ENCODE data around the gene ARAP1. TPM values are rescaled to one million over a fixed set of nuclear protein-coding genes. Genes with fewer than 3 reads are reported as not detected.

ARAP1 gene
- total RNA-seq, 1 experiment from 2014 or later, result 73.6 TPM

DNA sequence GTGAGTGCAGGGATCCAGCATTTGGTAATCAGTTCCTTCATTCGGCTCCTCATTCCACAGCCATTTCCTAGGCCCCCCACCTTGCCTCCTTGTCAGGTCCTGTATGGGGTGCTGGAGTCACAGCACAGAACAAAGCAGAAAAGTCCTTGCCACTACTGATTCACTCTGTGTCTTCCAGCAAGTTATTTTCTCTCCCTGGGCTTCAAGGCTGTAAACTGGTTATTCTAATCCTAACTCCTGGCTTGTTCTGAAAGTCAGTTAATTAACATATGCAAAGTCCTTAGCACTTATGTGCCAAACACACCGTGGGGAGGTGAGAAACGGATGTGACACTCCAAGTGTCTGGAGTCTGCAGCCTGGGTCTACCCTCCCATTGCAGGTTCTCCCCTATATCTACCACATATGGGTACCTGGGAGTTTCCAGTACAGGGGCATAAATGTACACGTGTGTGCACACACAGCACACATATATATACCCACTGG, 47.4 kb downstream of the ARAP1 start:
- Histone ChIP-seq H3K27me3 (ENCODE audit: control insufficient read depth, insufficient read depth, low read length) (no peaks in the 10 kb centered on the region), H3K4me3 (ENCODE audit: low read depth in 2 of 2, low read length in 2 of 2) (no peak overlapping the region), H3K36me3 (ENCODE audit: control insufficient read depth, insufficient read depth, low read length) (no peaks in the 10 kb centered on the region), H3K27ac (ENCODE audit: low read length) (no peak overlapping the region), H3K4me1 (ENCODE audit: control insufficient read depth, insufficient read depth, low read length) (no peaks in the 10 kb centered on the region), H3K9me3 (ENCODE audit: control insufficient read depth, insufficient read depth, low read depth, low read length) (no peaks in the 10 kb centered on the region)
- no peak for ATAC-seq
- no TSS peak for BruUV-seq (replicated peaks)
- ChIA-PET CTCF (interaction anchor here (1.2 kb wide), 1 partner anchor 21 kb away, joined by 4 read pairs; no protein-coding TSS in a partner anchor), POLR2A (interaction anchor here (0.7 kb wide), 1 partner anchor 458 kb away, joined by 4 read pairs; no protein-coding TSS in a partner anchor)
- in situ Hi-C loops (cut with HindIII; ENCODE audit: low pct_unique_long_range_greater_than_20kb, low sequenced_read_pairs), result no loop called here
- DNase-seq (ENCODE audit: low read depth, low spot score), result no peak
- intact Hi-C loops (cut with micrococcal nuclease; ENCODE audit: unreplicated experiment), result no loop called here
- TF ChIP-seq, protein P1, sequence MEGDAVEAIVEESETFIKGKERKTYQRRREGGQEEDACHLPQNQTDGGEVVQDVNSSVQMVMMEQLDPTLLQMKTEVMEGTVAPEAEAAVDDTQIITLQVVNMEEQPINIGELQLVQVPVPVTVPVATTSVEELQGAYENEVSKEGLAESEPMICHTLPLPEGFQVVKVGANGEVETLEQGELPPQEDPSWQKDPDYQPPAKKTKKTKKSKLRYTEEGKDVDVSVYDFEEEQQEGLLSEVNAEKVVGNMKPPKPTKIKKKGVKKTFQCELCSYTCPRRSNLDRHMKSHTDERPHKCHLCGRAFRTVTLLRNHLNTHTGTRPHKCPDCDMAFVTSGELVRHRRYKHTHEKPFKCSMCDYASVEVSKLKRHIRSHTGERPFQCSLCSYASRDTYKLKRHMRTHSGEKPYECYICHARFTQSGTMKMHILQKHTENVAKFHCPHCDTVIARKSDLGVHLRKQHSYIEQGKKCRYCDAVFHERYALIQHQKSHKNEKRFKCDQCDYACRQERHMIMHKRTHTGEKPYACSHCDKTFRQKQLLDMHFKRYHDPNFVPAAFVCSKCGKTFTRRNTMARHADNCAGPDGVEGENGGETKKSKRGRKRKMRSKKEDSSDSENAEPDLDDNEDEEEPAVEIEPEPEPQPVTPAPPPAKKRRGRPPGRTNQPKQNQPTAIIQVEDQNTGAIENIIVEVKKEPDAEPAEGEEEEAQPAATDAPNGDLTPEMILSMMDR (IDR thresholded peaks at IDR 0.05), result no peak
- TF ChIP-seq POLR2AphosphoS5 (IDR thresholded peaks at IDR 0.05; ENCODE audit: low read depth, low read length) (no peak), SIN3A (IDR thresholded peaks at IDR 0.05; ENCODE audit: borderline replicate concordance, insufficient read depth, low read depth, low read length) (no peak), TCF7L2 (IDR thresholded peaks at IDR 0.05; ENCODE audit: low read depth, low read length) (no peak)
- TF ChIP-seq, protein P2, sequence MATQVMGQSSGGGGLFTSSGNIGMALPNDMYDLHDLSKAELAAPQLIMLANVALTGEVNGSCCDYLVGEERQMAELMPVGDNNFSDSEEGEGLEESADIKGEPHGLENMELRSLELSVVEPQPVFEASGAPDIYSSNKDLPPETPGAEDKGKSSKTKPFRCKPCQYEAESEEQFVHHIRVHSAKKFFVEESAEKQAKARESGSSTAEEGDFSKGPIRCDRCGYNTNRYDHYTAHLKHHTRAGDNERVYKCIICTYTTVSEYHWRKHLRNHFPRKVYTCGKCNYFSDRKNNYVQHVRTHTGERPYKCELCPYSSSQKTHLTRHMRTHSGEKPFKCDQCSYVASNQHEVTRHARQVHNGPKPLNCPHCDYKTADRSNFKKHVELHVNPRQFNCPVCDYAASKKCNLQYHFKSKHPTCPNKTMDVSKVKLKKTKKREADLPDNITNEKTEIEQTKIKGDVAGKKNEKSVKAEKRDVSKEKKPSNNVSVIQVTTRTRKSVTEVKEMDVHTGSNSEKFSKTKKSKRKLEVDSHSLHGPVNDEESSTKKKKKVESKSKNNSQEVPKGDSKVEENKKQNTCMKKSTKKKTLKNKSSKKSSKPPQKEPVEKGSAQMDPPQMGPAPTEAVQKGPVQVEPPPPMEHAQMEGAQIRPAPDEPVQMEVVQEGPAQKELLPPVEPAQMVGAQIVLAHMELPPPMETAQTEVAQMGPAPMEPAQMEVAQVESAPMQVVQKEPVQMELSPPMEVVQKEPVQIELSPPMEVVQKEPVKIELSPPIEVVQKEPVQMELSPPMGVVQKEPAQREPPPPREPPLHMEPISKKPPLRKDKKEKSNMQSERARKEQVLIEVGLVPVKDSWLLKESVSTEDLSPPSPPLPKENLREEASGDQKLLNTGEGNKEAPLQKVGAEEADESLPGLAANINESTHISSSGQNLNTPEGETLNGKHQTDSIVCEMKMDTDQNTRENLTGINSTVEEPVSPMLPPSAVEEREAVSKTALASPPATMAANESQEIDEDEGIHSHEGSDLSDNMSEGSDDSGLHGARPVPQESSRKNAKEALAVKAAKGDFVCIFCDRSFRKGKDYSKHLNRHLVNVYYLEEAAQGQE (IDR thresholded peaks at IDR 0.05; ENCODE audit: insufficient read depth in 1 of 2, low read depth in 2 of 2, low read length in 1 of 2), result no peak

DNA sequence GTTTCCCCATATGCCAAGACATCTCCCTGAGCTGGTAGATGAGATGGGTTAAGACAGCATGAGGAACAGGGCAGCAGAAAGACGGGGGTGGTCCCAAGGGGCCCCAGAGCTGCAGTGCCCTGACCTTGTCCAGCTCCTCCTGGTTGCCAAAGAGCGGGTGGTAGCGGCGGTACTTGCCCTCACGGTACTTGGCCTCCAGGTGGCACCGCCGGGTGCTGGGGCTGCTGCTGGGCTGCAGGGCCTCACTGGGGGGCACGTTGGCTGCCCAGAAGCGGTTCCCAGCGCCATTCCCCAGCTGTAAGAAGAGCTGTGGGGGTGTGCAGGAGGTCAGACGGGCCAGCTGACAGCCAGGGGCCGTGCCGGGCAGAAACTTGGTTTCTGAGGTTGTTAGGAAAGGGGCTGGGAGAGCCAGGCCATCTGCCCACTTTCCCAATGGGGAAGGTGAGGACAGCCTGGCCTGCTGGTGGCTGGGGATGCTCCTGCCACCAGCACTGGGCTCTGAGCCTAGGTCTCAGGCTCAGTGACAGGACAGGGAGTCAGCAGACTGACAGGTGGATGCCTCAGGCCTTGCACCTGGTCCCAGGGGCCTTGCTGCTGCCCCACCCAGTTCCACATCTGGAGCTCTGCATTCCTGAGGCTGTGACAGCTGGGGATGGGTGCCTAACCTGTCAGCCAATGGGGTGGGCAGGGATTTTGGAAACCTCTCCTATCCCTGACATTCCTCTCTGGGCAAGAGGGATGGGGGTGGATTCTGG, 48.0 kb downstream of the ARAP1 start:
- no peak for TF ChIP-seq SIN3A (IDR thresholded peaks at IDR 0.05; ENCODE audit: borderline replicate concordance, insufficient read depth, low read depth, low read length)
- TF ChIP-seq POLR2AphosphoS5 (IDR thresholded peaks at IDR 0.05; ENCODE audit: low read depth, low read length), result no peak
- no peaks in the 10 kb centered on the region for H3K9me3 ChIP-seq (ENCODE audit: control insufficient read depth, insufficient read depth, low read depth, low read length)
- no peaks in the 10 kb centered on the region for H3K4me1 ChIP-seq (ENCODE audit: control insufficient read depth, insufficient read depth, low read length)
- H3K27ac ChIP-seq (ENCODE audit: low read length), result no peak overlapping the region
- ChIA-PET POLR2A (interaction anchor here (0.6 to 0.7 kb wide), 2 partner anchors 111 to 459 kb away, joined by 4 read pairs; no protein-coding TSS in a partner anchor), CTCF (interaction anchor here (1.2 kb wide), 1 partner anchor 20 kb away, joined by 4 read pairs; no protein-coding TSS in a partner anchor)
- no peaks in the 10 kb centered on the region for H3K27me3 ChIP-seq (ENCODE audit: control insufficient read depth, insufficient read depth, low read length)
- H3K4me3 ChIP-seq (ENCODE audit: low read depth in 2 of 2, low read length in 2 of 2), result no peak overlapping the region
- no peaks in the 10 kb centered on the region for H3K36me3 ChIP-seq (ENCODE audit: control insufficient read depth, insufficient read depth, low read length)
- intact Hi-C loops (cut with micrococcal nuclease; ENCODE audit: unreplicated experiment), result no loop called here
- DNase-seq (ENCODE audit: low read depth, low spot score) (no peak), ATAC-seq (no peak)
- in situ Hi-C loops (cut with HindIII; ENCODE audit: low pct_unique_long_range_greater_than_20kb, low sequenced_read_pairs), result no loop called here
- no TSS peak for BruUV-seq (replicated peaks)

All from Panc1 (cell line).